Body of pancreas (tissue), 4 donors: ENCODE data around the gene PIGZ. TPM values are rescaled to one million over a fixed set of nuclear protein-coding genes. Genes with fewer than 3 reads are reported as not detected.

ENCODE experiments used
- ATAC-seq: fragments of 150-250 bp; one replicate; pipeline ENCODE4 v1.9.1; 2016
- DNase-seq, 4 donors: peaks; one replicate each; pipeline ENCODE4 v3.0.0-alpha.2; 2019
- H3K27ac ChIP-seq, 4 donors: fragments of 200-600 bp; sonication (generic); 1 replicate in 3 of 4; 2 replicates in 1 of 4; pipeline versions ENCODE4 v1.5.1 to v1.6.1; 2016 to 2019; ENCODE audit warnings: mild to moderate bottlenecking in 1 of 4, mixed read lengths in 1 of 4, moderate library complexity in 1 of 4
- H3K27me3 ChIP-seq, 2 donors: fragments of 200-600 bp; sonication (generic); one replicate each; pipeline ENCODE4 v1.6.0; 2016; ENCODE audit warnings: mild to moderate bottlenecking in 1 of 2
- H3K36me3 ChIP-seq, 2 donors: fragments of 200-600 bp; sonication (generic); replicated peaks in 1 of 2; 2 replicates each; pipeline ENCODE4 v1.5.1; 2016; ENCODE audit warnings: low read depth in 2 of 2; ENCODE audit not compliant: insufficient read depth in 1 of 2
- H3K4me1 ChIP-seq: fragments of 200-600 bp; sonication (generic); one replicate; pipeline ENCODE4 v1.6.0; 2016
- H3K4me3 ChIP-seq, 2 donors: fragments of 200-600 bp; sonication (generic); 1 replicate in 1 of 2; 2 replicates in 1 of 2; pipeline ENCODE4 v1.5.1; 2016 to 2019
- H3K9me3 ChIP-seq, 3 donors: fragments of 200-600 bp; sonication (generic); 1 replicate in 2 of 3; 2 replicates in 1 of 3; pipeline ENCODE4 v1.5.1; 2016
- CTCF ChIP-seq, 7 experiments: fragments of 450-650 bp in 4 of 7; fragments of 200-600 bp in 3 of 7; sonication (generic) in 3 of 7; IDR thresholded peaks; one replicate each; pipeline ENCODE4 v1.5.1; 2016 to 2019; ENCODE audit warnings: antibody characterized with exemption in 7 of 7
- POLR2A ChIP-seq, 3 donors: fragments of 450-650 bp; IDR thresholded peaks; one replicate each; pipeline ENCODE4 v1.6.1; 2016; ENCODE audit warnings: antibody characterized with exemption in 3 of 3, mild to moderate bottlenecking in 2 of 3
- WGBS, 2 donors: methylation state at CpG; one replicate each; pipeline ENCODE4 v1.1.5; 2017; 5-methylcytosine and 5-hydroxymethylcytosine counted together
- intact Hi-C: fragments of 100-400 bp; cut with DNase I; formaldehyde crosslinking; loops from one replicate; pipeline ENCODE4 v1.15.1; 2023
- total RNA-seq, 2 donors: library from RNA; depleted of rRNA; stranded (reverse); fragments of >200 nt; gene quantifications; one replicate each; pipeline ENCODE4 v1.1.0, GENCODE V29; 2016

PIGZ gene
- total RNA-seq, 2 donors from 2014 or later: 1.0 to 1.3 TPM

GRCh38 chr3:197010556-197011351 is 42.1 kb upstream of the PIGZ start:
- no peaks in the 10 kb centered on the region for H3K27me3 ChIP-seq
- TF ChIP-seq CTCF (IDR thresholded peaks at IDR 0.05): no peak
- no peak for TF ChIP-seq POLR2A (IDR thresholded peaks at IDR 0.05)
- ATAC-seq (no peak), DNase-seq (no peak)
- no peaks in the 10 kb centered on the region for H3K9me3 ChIP-seq
- no peak overlapping the region for H3K27ac ChIP-seq
- WGBS, 2 donors: 69 to 87% methylated on average over 15 to 30 of the region's 30 CpGs
- intact Hi-C loops: no loop called here
- H3K4me1 ChIP-seq: no peaks in the 10 kb centered on the region
- no peaks in the 10 kb centered on the region for H3K36me3 ChIP-seq
- H3K4me3 ChIP-seq: no peak overlapping the region

GRCh38 chr3:197009532-197010019 is 40.9 kb upstream of the PIGZ start:
- Histone ChIP-seq H3K4me1 (no peaks in the 10 kb centered on the region), H3K36me3 (no peaks in the 10 kb centered on the region), H3K27me3 (no peaks in the 10 kb centered on the region), H3K9me3 (no peaks in the 10 kb centered on the region), H3K4me3 (no peak overlapping the region), H3K27ac (no peak overlapping the region)
- TF ChIP-seq CTCF (IDR thresholded peaks at IDR 0.05) (no peak), POLR2A (IDR thresholded peaks at IDR 0.05) (no peak)
- WGBS, 2 donors: 81 to 84% methylated on average over 16 to 20 of the region's 20 CpGs
- DNase-seq (no peak), ATAC-seq (no peak)
- intact Hi-C loops: no loop called here

- Histone ChIP-seq H3K9me3 (no peaks in the 10 kb centered on the region), H3K36me3 (no peaks in the 10 kb centered on the region), H3K4me3 (no peak overlapping the region), H3K4me1 (peaks cover 9% of the 10 kb centered on the region), H3K27ac (no peak overlapping the region), H3K27me3 (no peaks in the 10 kb centered on the region)
- no peak for TF ChIP-seq CTCF (IDR thresholded peaks at IDR 0.05)
- no peak for TF ChIP-seq POLR2A (IDR thresholded peaks at IDR 0.05)
- DNase-seq (no peak), ATAC-seq (no peak)
- WGBS, 2 donors: 91 to 92% methylated on average over 22 to 27 of the region's 27 CpGs
- intact Hi-C loops: no loop called here
Observed at GRCh38 chr3:197008436-197009209, 40.0 kb upstream of the PIGZ start.

GRCh38 chr3:197007953-197008352 is 39.3 kb upstream of the PIGZ start:
- WGBS, 2 donors: 78 to 84% methylated on average over 3 to 8 of the region's 8 CpGs
- H3K9me3 ChIP-seq: no peaks in the 10 kb centered on the region
- H3K4me3 ChIP-seq: no peak overlapping the region
- H3K4me1 ChIP-seq: peaks cover 10% of the 10 kb centered on the region
- TF ChIP-seq CTCF (IDR thresholded peaks at IDR 0.05): no peak
- TF ChIP-seq POLR2A (IDR thresholded peaks at IDR 0.05): no peak
- no peak for DNase-seq
- no peaks in the 10 kb centered on the region for H3K36me3 ChIP-seq
- no peak overlapping the region for H3K27ac ChIP-seq
- no peaks in the 10 kb centered on the region for H3K27me3 ChIP-seq
- ATAC-seq: no peak
- intact Hi-C loops: no loop called here
